GM21717 (cell line): ENCODE results near the gene HTR5A.

Experiments used
- ATAC-seq: cut with Tn5 transposase; IDR thresholded peaks from one replicate; pipeline ENCODE4 v1.9.1; 2021; ENCODE audit warnings: mild to moderate bottlenecking, moderate library complexity; ENCODE audit not compliant: unreplicated experiment

HTR5A gene

DNA sequence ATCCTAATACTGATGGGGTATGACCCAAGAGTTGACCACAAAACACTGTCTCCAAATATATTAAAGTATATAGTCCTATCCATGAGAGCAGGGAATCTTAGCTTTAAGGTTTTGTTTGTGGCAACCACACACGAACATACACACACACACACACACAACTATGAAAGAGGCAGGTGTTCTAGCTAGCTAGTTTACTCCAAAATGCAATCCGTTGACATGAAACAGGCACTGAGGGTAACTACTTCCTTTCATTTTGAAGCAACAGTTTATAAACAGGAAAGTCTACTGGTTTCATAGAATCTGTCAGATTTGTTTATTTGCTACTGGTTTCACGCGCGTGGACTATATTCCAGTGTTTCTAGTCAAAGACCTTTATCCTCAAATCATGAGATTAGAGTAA is 14.8 kb downstream of the HTR5A start:
- ATAC-seq, result no peak

DNA sequence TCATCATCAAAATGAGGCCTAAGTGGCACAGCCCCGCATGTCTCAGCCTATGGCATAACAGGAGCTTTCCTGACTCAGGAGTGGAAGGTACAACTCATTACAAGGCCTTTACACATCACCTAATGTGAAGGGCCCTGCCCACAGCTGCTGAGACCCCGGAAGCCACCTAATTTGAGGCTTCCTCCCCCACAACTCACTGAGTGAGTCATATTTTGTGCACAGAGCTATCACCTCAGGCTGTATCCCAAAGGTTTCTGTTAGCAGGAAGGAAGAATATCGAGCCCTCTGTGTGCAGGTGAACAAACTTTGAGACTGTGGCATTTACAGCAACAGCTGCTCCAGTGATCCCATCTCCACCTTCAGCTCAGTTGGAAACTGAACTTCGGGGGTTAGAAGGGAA is 20.6 kb downstream of the HTR5A start:
- no peak for ATAC-seq

DNA sequence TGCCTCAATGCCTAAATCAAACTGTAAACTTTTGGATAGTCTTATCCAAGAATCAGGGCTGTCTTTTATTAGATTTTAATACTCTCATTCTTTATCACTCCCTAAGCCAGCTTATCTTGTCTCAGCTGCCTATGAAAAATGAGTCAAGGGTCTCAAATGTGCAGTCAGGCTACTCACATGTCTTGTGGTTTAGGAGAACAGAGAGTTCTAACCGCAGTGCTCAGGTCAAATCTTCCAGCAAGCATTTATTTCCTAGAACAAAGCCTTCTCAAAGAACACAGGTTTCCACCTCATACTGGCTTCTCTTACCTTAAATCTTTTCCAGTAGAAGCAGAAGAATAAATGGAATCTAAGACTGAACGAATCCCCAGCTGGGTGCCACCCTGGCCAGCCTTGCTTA is 23.5 kb downstream of the HTR5A start:
- ATAC-seq, result no peak

DNA sequence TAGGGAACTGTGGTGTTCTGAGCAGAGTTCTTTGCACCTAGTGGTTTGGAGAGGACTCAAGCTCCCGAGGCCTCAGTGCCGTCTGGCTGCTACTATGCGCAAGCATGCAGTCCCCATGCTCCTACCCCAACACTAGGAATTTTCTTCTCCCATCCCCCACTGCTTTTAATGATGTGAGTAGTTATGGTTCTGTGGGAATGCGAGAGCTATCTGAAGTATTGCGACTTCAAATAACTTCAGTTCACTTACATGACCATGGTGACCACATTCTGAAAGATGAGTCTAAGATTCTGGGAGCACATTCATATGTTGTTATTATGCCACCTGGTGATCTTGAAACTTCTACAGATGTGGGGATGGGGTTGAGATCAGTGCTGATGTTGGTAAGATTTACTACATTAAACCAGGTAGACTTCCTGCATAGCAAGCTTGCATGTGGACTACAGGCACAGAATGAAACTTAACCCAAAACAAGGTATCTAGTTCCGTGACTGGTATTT is 24.6 kb downstream of the HTR5A start:
- no peak for ATAC-seq

DNA sequence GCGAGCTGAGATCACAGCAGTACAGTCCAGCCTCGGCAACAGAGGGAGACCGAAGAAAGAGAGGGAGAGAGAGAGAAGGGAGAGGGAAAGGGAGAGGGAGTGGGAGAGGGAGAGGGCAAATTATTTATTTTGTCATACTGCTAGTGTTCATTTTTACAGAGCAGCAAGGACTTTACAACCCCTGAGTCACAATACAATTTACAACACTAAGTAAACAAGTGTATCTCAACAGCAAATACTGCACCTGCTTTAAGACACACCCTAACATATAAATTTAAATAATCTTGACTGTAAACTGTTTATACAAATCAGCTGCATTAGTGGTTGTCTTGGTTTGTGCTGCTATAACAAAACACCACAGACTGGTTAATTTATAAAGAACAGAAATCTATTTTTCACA is 27.2 kb downstream of the HTR5A start:
- no peak for ATAC-seq

DNA sequence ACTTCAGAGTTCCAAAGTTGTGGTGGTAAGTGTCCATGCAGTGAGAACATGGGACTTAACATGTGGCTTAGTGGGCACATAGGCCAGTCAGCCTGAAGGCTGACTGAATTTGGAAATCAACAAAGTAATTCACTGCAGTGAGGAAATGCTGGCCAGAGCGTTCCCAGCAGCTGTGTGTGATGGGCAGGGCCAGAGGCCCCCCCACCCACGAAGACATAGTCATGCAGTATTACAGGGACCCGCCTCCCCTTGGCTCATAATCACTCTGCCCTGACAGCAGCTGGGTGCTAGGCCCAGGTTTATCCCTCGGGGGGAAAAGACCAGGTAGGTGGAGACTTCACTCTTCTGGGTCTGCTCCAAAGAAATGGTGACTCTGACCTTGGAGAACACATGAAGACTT is 33.7 kb downstream of the HTR5A start:
- ATAC-seq, result no peak

DNA sequence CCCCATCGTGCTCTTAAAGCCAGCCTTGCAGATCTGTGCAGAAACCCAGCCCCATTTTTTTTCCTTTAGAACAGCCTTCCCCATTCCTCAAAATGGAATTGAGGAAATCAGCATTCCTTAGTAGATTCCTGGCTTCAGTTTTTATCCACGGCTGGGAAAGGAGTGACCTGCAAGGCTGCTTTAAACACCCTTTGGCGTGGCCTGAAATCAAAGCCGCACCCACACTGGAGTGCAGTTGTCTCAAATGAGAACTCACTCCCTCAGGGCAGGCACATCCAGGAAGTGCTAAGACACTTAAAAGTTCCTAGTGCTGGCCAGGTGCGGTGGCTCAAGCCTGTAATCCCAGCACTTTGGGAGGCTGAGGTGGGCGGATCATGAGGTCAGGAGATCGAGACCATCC is 34.8 kb downstream of the HTR5A start:
- no peak for ATAC-seq

DNA sequence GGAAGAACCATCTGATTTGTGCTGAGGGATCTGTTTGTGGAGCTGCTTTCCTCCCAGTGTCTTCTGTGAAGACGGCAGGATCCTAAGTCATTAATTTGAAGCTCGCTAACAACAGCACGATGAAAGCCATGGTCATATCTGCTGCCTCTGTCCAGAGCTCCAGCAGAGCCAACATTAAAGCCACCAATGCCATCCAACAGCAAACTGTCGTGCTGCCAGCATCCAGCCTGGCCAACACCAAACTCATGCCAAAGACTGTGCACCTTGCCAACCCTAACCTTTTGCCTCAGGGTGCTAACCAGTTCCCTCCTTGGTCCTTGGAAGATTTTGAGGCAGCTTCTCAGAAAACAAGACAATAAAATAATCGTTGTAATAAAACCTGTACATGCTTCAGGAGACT is 36.2 kb downstream of the HTR5A start:
- ATAC-seq, result no peak

DNA sequence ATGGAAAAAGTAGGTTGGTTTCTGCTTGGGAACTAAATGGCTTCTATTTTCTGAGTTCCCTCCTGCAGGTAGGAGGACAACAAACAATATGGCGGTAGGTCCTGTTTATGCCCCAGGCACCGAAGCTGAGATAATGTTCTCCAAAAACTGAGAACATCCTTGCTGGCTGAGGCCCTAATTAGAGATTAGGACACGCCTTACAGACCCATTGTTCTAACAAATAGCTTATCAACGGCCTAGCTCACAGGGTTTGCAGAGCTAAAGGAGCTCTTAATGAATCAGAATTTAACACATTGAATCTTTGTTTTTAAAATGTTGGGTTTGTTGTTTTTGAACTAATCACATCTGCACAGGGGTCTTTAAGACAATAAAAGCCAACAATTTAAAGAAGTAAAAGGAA is 37.0 kb downstream of the HTR5A start:
- no peak for ATAC-seq

DNA sequence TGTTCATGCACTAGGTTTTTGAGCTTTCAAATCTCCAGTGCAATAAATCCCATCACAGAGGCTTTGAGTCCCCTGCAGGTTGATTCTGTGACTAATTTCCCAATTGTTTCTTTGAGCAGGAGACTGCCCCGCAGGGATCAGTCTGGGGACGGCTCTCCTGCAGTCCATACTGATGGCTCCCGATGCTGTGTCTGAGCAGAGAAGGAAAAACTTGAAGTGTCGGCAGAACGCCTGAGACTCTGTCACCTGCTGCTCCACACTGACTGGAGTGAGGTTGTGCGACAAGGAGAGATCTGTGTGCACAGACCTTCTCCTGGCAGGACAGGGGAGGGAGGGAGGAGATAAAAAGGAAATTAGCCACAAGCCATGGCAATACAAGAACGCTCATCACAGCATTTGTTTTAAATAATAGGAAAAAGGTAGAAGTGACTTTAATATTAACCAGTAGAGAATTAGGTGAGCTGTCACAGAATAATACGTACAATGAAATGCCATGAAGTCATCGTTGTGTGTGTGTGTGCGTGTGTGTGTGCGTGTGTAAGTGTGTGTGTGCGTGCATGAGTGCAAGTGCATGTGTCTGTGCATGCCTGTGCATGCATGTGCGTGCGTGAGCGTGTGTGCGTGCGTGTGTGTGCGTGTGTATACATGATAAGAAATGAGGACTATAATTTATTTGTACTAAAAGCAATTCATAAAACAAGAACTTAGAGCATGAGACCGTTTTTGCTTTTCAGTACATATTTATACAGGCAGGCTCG is 38.2 kb downstream of the HTR5A start:
- ATAC-seq, result no peak

DNA sequence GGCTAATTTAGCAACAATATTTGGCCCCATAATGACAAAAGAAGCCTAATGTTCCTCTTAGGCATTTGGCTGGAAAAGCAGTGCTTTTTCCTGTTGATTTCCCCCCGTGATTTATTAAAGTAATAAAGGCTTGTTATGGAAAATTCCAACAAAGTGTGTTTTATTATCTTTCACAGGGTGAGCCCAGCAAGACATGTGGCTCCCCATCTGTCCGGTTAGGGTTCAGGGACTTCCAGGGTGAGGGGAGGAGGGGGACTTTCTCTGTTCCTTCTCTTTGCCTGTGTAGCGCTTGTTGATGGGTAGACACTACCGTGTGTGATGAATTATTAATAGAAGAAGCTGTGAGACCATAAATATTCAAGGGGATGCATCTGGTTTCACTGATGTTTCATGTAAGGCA is 39.0 kb downstream of the HTR5A start:
- ATAC-seq, result no peak

DNA sequence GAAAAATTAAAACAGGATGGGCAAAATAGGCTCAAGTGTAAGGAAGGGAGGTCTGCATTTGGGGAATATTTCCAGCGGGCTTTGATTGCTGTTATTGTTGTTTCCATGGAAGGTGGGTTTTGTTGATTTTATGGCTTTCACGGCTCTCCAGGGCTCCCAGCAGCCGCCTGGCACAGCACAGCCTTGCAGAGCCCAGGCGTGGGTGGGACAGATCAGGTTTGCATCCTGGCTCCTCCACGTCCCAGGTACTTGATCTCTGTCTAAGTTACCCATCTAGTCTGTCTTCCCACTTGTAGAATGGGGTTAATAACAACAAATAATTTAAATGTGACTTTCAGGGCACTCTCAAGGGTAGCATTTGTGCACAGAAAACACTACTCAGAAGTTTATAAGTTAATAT is 45.2 kb downstream of the HTR5A start:
- ATAC-seq, result no peak

DNA sequence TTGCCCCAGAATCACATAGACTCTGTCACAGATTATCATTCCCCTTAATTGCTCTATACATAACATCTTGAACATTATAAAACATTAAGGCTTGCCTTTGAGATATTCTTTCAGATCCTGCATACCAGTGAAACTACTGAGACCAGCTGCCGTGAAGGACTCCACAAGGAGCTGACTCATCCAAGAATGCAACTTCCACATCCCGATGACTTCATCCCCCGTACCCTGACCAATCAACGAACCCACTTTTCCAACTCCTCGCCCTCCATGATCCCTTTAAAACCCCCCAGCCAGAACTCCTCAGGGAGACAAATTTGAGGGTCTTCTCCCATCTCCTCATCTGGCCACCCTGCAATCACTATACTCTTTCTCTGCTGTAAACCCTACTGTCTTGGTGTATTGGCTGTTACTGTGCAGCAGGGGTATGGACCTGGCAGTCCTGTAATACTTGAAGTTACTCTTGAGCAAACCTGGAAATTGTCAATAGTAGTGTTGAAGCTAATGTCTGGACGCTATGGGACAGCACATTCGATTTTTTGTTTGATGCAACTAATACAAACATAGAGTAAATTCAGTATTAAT is 49.8 kb downstream of the HTR5A start:
- no peak for ATAC-seq

DNA sequence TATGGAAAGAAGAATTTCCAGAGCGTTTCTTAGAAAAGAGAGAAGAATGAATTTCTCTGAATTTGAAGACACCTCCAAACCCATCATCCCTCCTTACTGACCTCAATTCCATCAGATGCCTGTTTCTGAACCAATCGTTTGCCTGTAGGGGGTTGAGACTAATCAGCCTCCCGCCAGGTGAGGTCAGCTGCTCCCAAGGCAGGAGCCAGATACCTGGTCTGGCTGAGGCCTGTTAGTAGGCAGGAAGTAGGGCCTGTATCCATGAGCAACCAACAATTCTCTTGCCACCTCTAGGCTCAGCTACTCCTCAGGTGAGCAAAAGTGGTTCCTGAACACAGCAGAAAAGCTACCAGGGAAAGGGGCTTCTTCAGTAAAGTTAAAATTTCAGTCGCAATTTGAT is 50.3 kb downstream of the HTR5A start:
- ATAC-seq, result no peak

DNA sequence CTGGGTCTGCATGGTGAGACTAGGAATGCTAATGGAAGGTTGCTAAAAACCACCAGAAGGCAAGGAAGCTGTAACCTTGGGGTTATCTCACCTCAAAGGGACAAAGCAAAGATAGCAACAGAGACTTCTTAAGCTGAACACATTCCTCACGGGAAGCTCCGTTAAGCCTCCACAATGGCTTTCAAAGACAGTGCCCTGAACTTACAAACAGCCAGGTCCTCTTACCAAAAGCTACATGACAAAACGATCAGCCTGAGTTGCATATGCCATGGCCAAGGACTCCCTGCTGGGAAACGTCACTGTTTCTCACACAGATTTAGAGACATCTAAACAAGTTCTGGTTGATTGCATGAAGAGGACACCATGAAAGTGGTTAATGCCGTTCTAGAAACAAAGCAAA is 52.7 kb downstream of the HTR5A start:
- no peak for ATAC-seq

DNA sequence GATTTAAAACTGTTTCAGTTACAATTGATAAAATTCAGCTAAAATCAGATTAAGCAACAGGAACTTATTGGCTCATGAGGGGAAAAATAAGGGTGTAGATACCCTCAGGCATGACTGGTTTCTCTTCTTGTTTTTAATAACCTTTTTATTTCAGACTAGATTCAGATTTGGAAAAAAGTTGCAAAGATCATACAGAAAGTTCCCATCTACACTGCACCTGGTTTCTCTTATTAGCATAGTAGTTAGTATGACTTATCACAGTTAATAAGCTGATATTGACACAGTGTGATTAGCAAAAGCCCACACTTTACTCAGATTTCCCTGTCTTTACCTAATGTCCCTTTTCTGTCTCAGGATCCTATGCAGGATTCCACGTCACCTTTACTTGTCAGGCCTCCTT is 53.3 kb downstream of the HTR5A start:
- no peak for ATAC-seq

DNA sequence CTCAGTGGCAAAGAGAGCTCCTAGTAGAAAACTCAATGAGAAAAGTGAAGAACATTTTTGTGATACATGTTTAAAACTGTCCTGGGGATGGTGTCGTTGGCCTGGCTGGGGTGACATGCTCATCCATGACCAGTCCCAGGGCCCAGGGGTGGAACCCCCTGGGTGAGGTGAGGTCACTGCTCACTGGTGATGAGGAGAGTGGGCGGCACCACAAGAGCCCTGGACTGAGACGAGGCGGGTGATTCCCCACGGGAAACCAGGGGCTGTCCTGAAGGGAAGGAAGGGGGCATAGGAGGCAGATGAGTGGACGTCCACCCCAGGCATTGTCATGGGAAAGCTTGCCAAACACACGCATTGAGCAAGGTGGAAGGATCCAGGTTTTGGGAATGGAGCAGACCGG is 54.6 kb downstream of the HTR5A start:
- no peak for ATAC-seq

DNA sequence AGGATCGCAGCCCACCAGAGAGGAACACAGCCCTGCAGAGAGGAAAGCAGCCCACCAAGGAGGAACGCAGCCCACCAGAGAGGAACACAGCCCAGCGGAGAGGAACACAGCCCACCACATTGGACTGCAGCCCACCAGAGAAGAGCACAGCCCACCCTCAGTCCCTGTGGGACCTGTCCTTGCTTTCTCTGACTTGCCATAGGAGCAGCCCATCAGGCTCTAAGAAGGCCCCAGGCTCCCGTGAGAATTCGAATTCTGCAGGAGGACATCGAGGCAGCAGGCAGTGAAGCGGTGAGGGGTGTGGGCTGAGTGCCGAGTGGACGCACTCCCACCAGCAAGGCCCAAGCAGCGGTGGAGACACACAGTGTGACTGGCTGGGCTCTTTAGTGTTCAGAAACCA is 59.1 kb downstream of the HTR5A start:
- no peak for ATAC-seq

DNA sequence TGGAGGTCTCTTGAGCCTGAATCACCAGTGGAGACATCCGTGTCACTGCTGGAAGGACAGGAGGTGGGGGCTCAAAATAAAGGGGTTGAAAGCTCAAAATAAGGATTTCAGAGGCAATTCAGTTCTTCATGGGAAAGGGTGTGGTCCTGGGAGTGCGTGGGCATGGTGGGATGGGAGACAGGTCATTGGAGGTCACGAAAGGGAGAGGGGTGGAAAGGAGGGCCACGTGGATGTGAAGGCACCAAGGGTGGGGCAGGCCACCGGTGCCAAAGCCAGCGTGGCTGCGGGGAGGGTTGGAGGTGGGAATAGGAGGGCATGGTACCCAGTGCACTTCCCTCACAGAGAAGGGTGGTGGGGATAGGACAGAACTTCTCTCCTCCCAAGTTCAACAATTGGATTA is 59.7 kb downstream of the HTR5A start:
- ATAC-seq, result no peak

DNA sequence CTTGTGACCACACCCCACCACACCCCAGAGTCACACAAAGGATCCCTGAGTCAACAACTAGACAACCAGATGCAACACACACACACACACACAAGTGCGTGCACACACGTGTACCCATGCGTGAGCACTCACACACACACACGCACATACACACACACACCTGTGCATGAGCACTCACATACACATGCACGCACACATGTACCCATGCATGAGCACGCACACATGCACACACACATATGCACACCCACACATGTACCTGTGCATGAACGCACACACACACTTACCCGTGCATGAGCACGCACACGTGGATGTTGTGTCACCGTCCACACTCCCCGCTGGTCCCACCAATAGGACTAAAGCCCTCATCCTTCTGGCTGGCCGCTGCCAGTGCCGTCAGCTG is 60.4 kb downstream of the HTR5A start:
- ATAC-seq, result no peak

DNA sequence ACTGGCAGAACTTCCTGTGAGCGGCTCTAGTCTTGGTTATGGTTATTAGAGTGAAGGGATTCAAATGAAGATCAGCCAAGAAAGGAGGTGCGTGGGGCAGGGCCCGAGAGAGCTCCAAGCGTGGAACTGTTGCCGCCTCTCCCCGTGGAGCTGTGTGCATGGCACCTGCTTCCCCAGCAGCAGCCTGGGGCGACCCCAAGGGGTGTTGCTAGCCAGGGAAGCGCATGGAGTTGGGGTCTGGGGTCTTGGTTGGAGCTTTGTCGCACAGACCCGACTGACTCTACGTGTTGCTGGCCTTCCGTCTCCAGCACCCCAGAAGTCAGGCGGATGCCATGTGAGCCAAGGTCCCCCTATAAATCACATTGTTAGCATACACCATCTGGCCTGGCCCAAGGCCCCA is 61.0 kb downstream of the HTR5A start:
- no peak for ATAC-seq

DNA sequence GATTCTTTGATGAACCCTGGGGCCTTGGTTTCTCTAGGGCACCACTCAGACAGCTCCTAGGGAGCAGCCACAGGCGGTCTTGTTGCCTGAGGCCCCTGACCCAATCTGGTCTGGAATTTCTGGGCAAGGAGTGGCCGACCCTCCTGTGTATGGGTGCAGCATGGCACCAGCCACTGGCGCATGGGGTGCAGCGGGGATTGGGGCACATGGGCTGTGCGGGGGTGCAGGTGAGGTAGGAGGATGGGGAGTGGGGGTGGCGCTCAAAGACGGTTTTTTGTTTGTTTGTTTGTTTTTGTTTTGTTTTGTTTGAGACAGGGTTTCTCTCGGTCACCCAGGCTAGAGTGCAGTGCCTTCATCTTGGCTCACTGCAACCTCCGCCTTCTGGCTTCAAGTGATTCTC is 62.3 kb downstream of the HTR5A start:
- ATAC-seq, result no peak
